Astrocyte (in vitro differentiated cells and primary cell): ENCODE results near the gene AK5.

Source experiments
- CTCF ChIP-seq: IDR thresholded peaks from 2 replicates; pipeline ENCODE4 v1.5.1; 2011; ENCODE audit warnings: low read depth, mild to moderate bottlenecking, inconsistent platforms, low read length, moderate library complexity; ENCODE audit not compliant: insufficient read depth
- EZH2 ChIP-seq: IDR thresholded peaks from 2 replicates; pipeline ENCODE4 v1.6.1; 2012; ENCODE audit warnings: mild to moderate bottlenecking, low read length, inconsistent platforms; ENCODE audit not compliant: insufficient read depth

- TF ChIP-seq CTCF = no peak
- no peak for TF ChIP-seq EZH2
Measured at GRCh38 chr1:77292551-77292950, 10.7 kb downstream of the AK5 start.
